ENCODE results near the gene CIAO2A.
"Not testable (repeated sequence)": the region's sequence is repeated elsewhere in the genome, so short reads cannot be mapped to it uniquely, and the experiment has no call there.

The CIAO2A gene, protein sequence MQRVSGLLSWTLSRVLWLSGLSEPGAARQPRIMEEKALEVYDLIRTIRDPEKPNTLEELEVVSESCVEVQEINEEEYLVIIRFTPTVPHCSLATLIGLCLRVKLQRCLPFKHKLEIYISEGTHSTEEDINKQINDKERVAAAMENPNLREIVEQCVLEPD

DNA sequence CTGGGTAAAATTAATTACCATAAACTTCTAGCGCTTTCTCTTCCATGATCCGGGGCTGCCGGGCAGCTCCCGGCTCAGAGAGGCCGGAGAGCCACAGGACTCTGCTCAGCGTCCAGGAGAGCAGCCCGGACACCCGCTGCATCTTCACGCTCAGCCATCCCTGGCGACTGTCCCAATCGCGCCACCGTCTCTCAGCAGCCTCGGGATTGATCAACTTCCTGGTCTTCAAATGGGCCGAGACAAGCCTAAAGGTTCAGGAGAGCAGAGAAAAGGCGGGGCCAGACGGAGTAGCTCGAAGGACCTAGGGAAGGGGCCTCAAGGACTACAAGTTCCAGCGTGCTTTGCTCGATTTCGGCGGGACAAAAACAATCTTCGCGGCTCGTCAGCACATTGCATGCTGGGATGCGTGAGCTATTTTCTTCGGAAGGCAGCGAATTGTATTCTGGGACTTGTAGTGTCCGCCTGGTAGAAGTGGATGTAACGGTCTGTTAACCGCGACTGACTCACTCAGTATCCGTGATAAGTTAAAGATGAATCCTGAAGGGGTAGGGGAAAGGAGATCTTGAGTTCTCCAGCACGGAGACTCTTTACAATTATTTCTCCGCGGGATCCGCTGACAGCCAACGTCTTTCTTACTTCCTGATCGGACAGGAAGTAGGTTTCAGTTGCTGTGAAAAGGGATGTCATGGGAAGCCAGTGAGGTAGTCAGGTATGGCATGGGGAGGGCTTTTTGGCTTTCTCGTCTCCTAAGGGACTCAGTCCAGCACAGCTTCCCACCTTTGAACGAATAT lies at the start of gene CIAO2A:
Gene CIAO2A, minus strand, starts transcription at position 212 of the 791 bp plus-strand sequence. Its CDS starts 70 bp downstream, at position 142.
- DNase-seq: peak; percentile 93 to 95

DNA sequence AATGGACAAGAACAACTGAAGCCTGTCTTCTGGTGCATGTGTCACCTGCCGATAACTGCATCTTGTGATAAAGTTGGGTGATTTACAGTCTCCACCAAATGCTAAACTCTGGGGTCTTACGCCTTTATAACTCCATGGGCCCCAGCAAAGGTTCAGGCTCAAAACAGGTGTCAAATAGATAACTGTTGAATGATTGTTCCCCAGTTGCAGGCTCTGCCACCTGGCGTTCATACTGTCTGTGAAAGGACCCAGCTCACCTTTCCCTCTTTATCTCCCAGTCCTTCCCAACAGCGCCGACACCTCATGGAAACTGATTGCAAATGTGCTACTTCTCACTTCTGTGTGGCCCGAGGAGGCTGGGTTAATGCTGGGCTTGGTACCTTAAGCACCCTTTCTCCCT lies 49.6 kb upstream of the CIAO2A start:
- no peak for DNase-seq

DNA sequence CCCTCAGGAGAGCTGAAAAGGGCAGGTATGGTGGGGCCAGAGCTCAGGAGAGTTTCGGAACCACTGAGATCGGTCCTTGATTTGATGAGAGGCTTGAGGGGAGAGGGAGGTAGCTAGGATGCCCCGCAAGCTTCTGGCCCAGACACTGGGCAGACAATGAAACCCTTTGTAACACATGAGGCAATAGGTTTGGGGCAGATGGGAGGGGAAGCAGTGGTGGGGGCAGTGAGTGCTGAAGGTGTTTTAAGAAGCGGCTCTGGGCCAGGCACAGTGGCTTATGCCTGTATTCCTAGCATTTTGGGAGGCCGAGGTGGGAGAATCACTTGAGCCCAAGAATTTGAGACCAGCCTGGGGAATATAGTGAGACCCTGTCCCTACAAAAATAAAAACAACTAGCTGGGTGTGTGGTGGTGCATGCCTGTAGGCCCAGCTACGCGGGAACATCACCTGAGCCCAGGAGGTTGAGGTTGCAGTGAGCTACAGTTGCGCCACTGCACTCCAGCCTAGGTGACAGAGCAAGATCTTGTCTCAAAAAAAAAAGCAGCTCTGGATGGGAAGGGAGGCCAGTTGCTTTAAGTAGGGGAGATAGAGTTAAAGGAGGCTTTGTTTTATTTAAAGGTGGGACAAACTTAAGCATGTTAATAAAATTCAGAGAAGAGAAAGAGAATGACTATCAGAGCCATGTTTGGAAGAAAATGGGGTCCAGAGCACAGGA lies 48.3 kb upstream of the CIAO2A start:
- DNase-seq: no peak

DNA sequence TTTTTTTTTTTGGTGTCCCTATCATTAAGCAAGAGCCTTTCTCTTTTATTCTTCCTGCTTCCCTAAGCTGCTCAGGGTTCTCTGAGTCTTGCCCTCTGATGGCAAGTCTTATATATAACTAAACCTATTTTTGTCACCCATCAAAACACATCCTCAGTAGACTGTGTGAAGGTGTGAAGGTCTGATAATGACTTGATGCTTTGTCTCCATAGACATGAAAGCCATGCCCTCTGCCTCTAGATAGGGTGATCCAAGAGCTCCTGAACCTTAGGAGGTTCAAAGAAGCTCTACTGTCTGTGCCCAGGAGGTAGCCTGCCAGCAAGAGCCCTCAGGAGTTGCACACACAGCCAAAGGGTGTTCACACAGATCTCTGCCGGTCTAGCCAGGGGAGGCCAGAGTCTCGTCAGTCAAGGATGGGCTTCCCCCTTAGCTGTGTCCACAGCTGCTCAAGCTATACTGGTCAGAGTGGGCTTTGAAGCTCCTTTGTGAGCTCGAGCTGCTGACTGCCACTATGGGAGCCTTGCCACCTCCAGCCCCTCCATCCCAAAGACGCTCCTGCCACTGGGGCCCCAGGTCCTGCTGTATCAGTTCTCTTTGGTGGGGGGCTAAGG lies 44.8 kb upstream of the CIAO2A start:
- no peak for DNase-seq

DNA sequence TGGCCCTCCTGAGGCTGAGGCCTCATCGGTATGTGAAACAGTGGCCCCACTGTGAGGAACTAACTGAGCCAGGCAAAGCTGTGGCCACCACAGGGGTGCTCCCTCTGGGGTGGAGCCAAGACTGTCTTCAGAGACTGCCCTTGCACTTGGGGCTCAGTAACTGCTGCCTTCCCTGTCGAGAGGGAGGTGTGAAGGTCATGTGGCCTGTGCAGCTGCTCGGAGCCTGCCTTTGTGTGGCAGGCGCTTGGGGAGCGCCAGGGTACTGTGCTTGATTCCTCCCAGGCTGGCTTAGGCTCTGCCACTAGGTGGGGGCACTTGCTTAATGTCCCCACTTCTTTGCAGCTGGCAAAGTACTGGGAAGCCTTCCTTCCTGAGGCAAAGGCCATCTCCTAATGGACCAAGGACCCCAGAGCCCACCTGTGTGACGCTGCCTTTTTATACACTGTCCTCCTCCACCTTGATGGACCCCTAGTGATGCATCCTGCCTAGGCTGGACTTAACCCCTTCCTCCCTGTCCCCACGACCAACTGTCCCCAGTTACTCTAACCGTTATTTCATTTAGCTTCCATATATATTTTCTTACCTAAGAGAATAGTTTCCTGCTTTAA lies 43.7 kb upstream of the CIAO2A start:
- no peak for DNase-seq

DNA sequence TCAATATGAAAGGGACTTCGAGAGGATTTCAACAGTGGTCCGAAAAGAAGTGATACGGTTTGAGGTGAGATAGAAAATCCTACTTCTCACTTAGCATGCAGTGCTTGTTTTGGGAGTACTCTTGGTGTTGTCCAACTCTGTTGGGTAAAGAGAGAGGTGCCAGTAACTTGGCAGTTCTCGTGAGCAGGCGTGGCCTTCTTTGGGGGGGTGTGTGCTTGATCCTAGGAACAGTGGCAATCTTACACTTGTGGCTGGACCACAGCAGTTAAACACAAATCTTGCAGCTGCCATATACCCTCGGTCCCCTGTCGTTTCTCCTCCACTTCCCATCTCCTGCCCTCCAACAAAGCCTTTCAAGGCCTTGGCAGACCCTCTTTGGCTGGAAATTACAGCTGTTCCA lies 42.7 kb upstream of the CIAO2A start:
- DNase-seq: no peak

DNA sequence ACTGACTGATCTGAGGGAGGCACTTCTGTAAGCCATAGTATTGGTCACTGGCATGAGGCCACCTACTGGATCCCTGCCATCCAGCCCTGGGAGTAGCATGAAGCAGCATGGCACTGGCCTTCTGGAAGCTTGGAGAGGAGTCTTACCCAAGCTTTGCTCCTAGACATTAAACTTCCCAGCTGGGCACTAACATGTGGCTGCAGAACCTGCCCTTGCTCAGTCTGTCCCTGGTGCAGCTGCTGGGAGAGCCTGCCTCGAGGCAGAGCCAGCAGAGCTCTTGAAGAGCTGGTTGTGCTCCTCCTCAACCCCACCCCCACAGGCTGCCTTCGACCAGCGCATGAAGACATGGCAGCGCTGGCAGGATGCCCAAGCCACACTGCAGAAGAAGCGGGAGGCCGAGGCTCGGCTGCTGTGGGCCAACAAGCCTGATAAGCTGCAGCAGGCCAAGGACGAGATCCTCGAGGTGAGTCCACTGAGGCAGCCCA lies 40.7 kb upstream of the CIAO2A start:
- no peak for DNase-seq

DNA sequence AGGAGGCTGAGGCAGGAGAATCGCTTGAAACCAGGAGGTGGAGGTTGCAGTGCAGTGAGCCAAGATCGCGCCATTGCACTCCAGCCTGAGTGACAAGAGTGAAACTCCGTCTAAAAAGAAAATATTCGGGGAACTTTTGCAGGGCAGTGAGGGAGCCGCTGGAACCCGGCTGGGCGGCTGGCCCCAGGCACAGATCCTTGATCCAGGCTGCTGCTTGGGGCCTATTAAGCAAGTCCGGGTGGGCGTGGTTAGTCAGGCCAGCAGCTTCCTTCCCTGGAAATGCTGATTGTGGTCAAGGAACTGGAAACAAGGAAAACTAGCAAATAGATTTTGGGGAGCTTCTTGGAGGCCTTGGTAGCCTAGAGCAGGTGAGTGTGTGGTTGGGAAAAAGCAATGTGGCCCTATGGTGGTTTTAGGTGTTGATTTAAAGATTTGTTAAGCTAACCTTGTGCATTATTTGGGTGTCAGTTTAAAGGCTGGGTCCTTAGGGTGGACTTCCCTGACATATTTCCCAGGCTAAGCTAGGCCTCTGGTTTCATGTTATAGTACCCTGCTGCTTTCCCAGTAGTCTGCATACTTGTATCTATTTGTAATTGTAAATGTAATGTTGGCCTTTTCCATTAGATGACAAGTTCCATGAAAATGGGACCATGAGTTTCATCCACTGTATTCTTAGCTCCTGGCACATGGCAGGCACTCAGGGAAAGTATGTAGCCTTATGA lies 40.1 kb upstream of the CIAO2A start:
- DNase-seq: no peak

DNA sequence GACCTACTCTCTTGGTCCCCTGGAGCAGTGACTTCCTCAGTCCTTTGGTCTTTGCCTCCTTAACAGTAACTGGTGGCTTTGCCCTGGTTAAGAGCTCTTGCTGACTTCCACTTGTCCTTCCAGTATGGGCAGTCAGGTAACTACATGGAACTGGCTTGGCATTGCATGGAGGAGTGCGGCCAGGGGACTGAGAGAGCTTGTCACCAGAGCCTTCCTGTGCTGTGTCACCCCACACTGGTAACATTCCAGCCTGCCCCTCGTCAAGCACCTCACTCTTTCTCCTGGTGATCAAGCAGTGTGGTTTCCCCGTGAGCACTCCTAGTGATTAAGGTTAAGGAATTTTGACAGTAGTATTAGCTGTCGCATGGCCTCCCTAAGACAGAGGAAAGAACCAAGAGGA lies 38.6 kb upstream of the CIAO2A start:
- no peak for DNase-seq

DNA sequence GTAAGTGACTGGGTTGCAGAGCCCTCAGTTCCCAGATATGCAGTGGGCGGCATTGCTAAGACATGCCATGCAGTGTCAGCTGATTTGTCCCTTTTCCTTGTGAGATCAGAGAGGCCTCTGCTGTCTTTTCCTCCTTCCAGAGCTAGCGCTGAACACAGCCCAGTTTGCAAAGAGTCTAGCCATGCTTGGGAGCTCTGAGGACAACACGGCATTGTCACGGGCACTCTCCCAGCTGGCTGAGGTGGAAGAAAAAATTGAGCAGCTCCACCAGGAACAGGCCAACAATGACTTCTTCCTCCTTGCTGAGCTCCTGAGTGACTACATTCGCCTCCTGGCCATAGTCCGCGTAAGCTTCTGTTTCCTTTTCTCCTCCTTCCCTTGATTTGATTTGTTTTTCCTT lies 37.9 kb upstream of the CIAO2A start:
- no peak for DNase-seq

DNA sequence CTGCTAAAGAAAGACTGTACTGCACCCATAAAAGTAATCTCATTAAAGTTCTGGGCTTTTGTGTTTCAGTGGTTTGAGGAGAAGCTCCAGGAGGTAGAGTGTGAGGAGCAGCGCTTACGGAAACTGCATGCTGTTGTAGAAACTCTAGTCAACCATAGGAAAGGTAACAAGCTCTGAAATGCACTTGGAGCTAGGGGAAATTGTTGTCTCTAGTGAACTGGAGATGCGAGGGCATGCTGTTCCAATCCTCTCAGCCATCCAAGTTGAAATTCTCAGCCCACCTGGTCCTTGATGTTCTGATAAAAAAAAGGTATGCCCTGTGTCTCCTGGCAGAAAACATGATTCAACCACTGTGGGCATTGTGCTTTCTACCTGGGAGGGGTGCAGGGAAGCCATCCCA lies 36.5 kb upstream of the CIAO2A start:
- DNase-seq: no peak

DNA sequence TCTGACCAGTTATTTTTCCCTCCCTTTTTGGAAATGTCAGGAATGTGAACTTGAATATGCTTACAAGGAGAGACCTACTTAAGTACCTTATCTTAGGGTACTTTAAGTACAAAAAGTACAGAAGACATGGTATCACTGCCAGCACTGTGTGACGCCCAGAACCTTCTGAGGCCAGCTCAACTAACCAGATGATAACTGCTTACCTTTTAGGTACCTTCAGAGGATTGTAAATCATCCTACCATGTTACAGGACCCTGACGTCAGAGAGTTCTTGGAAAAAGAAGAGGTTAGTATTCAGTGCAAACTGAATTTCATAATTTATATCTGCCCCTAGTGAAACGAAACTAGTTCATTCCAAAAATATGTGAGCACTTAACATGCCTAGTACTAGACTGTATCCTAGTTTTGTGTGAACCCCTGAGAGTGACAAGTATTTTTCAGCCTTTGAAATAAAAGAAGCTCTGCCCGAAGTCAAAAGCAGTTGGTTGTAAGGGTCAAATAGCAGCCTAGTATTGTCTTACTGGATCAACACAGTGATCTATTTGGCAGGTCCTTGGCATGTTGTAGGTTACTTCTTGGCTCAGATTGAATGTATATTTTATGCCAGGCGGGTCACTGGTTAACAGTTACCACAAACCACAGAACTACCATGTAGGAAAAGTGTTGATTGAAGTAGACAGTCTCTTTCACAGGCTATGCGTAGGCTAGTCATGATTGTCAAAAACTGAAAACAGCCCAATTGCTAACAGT lies 34.1 kb upstream of the CIAO2A start:
- DNase-seq: no peak

DNA sequence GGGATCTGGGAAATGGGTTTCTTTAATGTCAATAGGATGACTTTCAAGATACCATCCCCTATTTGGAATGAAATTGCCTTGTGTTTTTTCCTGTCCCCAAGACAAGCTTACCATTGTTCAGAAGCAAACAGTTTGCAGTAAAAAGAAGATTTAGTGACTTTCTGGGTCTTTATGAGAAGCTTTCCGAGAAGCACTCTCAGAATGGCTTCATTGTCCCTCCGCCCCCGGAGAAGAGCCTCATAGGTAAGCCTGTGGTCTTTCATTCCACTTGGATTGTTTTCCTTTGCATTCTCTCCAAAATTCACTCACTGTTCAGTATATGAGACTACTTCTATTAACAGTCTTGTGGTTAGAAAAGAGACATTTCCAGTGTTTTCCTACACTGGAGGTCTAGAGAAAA lies 32.3 kb upstream of the CIAO2A start:
- DNase-seq: no peak

DNA sequence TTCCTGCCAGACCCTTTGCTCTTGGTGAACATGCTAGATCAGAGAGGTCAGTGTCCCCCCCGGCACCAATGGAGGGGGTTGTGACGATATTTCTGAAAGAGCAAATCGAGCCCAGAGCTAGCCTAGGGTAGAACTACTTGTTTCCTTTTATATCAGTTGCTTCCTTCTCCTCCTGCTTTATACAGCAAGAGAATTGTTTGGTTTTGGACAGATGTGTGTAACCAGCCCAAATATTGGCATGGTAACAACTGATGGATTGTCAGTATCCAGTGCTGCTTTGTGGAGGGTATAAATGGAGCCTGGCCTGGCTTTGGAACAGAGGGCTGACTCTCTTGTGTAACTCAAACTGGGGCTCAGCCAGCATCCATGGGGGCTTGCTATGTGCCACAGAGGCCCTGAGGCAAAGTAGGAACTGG lies 29.3 kb upstream of the CIAO2A start:
- DNase-seq: no peak

DNA sequence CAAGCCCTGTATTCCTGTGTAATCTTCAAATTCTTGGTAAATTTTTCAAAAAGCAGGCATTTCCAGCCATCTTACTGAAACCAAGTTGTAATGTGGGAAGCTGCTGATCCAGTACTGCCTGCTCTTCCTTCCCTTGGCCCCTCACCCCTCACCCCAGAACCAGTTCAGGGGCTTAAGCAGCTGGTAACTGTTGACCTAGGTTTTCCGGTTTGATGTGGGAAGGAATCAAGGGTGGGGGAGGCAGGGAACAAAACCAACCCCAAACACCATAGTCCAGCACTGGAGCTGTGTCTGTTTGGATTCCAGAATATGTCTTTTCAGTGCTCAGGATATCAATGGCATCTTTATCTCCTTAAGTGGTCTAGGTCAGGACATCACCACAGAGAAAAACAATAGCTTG lies 28.8 kb upstream of the CIAO2A start:
- no peak for DNase-seq

DNA sequence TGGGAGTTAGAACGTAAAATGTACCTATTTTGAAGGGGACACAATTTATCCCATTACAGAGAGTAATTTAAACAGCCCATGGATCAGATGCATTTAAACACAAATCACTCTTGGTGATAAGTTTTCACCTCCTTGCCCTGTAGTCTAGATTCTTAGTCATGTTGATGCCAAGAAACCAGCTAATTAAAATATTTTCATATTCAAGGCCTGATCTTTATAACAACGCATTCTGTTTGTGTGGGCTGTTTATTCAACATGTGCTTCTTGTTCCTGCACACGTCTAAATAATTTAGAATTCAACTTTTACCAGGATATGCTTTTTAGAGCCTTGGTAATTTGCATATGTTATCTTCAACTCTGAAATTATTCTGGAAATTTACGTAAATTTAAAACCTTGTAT lies 28.0 kb upstream of the CIAO2A start:
- DNase-seq: no peak

DNA sequence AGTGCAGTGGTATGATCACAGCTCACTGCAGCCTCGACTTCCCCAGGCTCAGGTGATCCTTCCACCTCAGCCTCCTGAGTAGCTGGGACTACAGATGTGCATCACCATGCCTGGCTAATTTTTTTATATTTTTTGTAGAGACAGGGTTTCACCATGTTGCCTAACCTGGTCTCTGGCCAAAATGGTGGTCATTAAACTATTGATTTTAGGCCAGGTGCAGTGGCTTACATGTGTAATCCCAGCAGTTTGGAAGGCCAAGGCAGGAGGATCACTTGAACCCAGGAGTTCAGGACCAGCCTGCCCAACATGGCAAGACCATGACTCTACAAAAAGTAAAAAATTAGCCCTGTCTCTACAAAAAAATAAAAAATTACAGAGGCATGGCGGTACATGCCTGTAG lies 26.7 kb upstream of the CIAO2A start:
- not testable (repeated sequence) for DNase-seq

DNA sequence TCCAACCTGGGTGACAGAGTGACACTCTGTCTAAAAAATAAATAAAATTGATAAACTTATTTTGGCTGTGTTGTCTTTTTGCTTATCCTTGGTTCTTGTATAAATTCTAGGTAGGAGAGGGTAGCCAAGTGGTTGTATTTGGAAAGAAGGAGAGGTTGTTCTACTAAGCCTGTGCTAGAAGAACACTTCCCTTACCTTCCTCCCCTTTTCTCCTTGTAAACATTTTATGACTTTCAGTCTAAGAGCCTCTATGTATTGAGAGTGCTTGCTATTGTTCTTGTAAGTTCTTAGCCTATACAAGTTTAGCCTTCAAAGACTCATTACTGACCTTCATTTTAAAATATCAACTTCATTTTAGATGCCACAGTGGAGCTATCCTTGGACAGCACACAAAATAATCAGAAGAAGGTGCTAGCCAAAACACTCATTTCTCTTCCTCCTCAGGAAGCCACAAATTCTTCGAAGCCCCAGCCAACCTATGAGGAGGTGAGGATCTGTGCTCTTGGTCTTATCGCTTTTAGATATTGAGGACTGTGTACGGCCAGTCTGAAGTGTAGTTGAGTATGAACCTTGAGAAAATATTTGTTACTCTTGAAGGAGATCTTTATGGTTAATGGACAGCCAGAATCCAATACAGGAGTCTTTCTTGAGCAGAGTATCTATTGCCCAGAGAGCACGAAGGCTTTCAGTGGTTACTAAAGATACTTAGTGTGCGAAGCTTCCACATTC lies 24.3 kb upstream of the CIAO2A start:
- no peak for DNase-seq

DNA sequence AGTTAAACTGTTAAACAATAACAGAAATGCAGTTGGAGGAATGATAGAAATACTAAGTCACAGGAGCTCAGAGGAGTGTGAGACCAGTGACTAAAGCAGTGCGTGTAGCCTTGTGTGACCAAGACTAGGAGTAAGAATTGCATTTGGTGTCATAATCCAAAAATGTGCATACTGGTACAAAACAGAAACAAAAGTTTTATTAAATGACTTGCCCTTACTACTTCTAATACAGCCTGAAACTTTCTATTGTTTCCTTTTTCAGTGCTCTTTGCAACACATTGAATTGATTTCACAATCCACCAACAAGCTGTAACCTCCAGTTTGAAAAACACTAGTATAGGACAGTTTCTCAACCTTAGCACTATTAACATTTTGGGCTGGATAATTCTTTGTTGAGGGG lies 19.3 kb upstream of the CIAO2A start:
- DNase-seq: no peak

DNA sequence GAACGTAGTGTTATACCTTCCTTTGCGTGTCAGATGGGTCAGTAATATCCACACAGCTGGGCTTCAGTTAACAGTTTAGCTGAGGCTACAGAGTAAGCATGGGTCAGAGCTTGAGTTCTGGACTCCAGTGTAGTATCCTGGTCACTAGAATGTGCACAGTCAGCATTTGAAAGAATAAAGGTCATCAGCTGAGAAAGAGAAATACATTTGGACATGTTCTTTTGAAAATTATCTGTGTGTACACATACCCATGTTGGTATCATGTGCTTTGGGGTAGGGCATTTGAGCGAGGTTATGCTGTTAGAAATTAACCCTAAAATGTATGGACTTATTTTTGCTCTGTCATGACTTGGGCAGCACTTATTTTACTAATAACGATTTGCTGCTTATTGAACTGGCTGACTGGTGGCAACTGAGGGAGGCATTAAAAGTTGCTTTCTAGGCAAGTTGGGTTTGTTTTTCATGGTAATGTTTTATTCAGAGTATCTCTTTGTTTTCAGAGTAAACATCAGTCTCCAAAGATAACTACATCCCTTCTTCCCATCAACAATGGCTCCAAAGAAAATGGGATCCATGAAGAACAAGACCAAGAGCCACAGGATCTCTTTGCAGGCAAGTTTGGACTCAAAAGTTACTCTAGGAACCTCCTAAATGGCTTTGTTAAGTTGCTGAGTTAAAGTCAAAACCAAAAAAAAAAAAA lies 18.6 kb upstream of the CIAO2A start:
- DNase-seq: no peak
